HepG2 (cell line): ENCODE results near the gene MC1R. TPM values are rescaled to one million over a fixed set of nuclear protein-coding genes. Genes with fewer than 3 reads are reported as not detected.

Source experiments
- ARHGAP35 ChIP-seq: sonication (generic); formaldehyde crosslinking; IDR thresholded peaks from 2 replicates; pipeline ENCODE4 v1.9.0; 2022; ENCODE audit warnings: mild to moderate bottlenecking, inconsistent platforms, moderate library complexity, missing genetic modification reagents, borderline replicate concordance
- CC2D1A ChIP-seq: sonication (generic); formaldehyde crosslinking; IDR thresholded peaks from 2 replicates; pipeline ENCODE4 v1.8.1; 2023; ENCODE audit warnings: mild to moderate bottlenecking, missing genetic modification reagents
- FOXK1 ChIP-seq: sonication (generic); formaldehyde crosslinking; IDR thresholded peaks from 2 replicates; pipeline ENCODE4 v1.4.0; 2020; ENCODE audit warnings: low read depth, missing genetic modification reagents, borderline replicate concordance
- HIVEP1 ChIP-seq: sonication (generic); formaldehyde crosslinking; IDR thresholded peaks from 2 replicates; pipeline ENCODE4 v1.4.0; 2020; ENCODE audit warnings: mild to moderate bottlenecking, missing genetic modification reagents
- HNRNPL ChIP-seq: fragments of 200-400 bp; formaldehyde crosslinking; IDR thresholded peaks from 2 replicates; pipeline ENCODE4 v1.6.1; 2017; ENCODE audit warnings: mild to moderate bottlenecking, low read depth, low read length
- MED13 ChIP-seq: sonication (generic); formaldehyde crosslinking; IDR thresholded peaks from 2 replicates; pipeline ENCODE4 v1.5.0; 2020; ENCODE audit warnings: missing genetic modification reagents
- MTF2 ChIP-seq: sonication (generic); formaldehyde crosslinking; IDR thresholded peaks from 2 replicates; pipeline ENCODE4 v1.5.0; 2020; ENCODE audit warnings: missing genetic modification reagents, borderline replicate concordance
- NCOA1 ChIP-seq: sonication (generic); formaldehyde crosslinking; IDR thresholded peaks from 2 replicates; pipeline ENCODE4 v1.9.0; 2021; ENCODE audit warnings: missing genetic modification reagents
- PAF1 ChIP-seq: IDR thresholded peaks from 2 replicates; pipeline ENCODE4 v1.6.1; 2016; ENCODE audit warnings: missing genetic modification reagents, missing compliant biosample characterization
- PPARG ChIP-seq: conservative IDR thresholded peaks from 2 replicates; pipeline ENCODE4 v1.6.1; 2016; ENCODE audit warnings: missing biosample characterization, missing genetic modification reagents
- SMAD3 ChIP-seq: sonication (generic); formaldehyde crosslinking; IDR thresholded peaks from 2 replicates; pipeline ENCODE4 v1.4.0; 2020; ENCODE audit warnings: missing genetic modification reagents
- TGIF2 ChIP-seq: IDR thresholded peaks from 2 replicates; pipeline ENCODE4 v1.6.1; 2016; ENCODE audit warnings: control low read depth, missing compliant biosample characterization
- ZFP36L1 ChIP-seq: sonication (generic); formaldehyde crosslinking; IDR thresholded peaks from 2 replicates; pipeline ENCODE4 v1.8.0; 2022; ENCODE audit warnings: mild to moderate bottlenecking, missing genetic modification reagents, moderate library complexity
- ZNF577 ChIP-seq: sonication (generic); formaldehyde crosslinking; IDR thresholded peaks from 2 replicates; pipeline ENCODE4 v1.4.0; 2020; ENCODE audit warnings: mild to moderate bottlenecking, low read depth, missing genetic modification reagents, borderline replicate concordance
- ZNF614 ChIP-seq: IDR thresholded peaks from 2 replicates; pipeline ENCODE4 v1.6.1; 2018; ENCODE audit warnings: missing biosample characterization, missing genetic modification reagents, inconsistent platforms, borderline replicate concordance
- ZSCAN20 ChIP-seq: sonication (generic); formaldehyde crosslinking; IDR thresholded peaks from 2 replicates; pipeline ENCODE4 v1.4.0; 2020; ENCODE audit warnings: missing genetic modification reagents, mild to moderate bottlenecking, borderline replicate concordance
- polyA plus RNA-seq, 8 experiments: library from polyadenylated mRNA; depleted of rRNA in 3 of 8; stranded (reverse) in 7 of 8; unstranded in 1 of 8; fragments of >200 nt; fragmentation: Illumina TruSeq in 4 of 8; extraction: Trizol in 4 of 8; gene quantifications; 2 replicates each; pipeline versions ENCODE4 v1.2.1 to v1.2.3, GENCODE V29; 2011 to 2016; ENCODE audit warnings: low read depth in 4 of 8, missing spikeins in 1 of 8, mixed read lengths in 1 of 8; ENCODE audit not compliant: insufficient read depth in 1 of 8
- total RNA-seq, 5 experiments: library from RNA; depleted of rRNA; stranded (reverse); fragments of >200 nt; fragmentation: Illumina TruSeq; extraction: Trizol; gene quantifications; 2 replicates each; pipeline ENCODE4 v1.2.3, GENCODE V29; 2016; ENCODE audit warnings: low read depth in 1 of 5
- TF ChIP-seq, protein P1 (sequence below): sonication (generic); formaldehyde crosslinking; IDR thresholded peaks from 2 replicates; pipeline ENCODE4 v1.4.0; 2020; ENCODE audit warnings: mild to moderate bottlenecking, missing genetic modification reagents
- TF ChIP-seq, protein P2 (sequence below): sonication (generic); formaldehyde crosslinking; IDR thresholded peaks from 2 replicates; pipeline ENCODE4 v1.8.1; 2023; ENCODE audit warnings: mild to moderate bottlenecking, moderate library complexity, missing genetic modification reagents
- TF ChIP-seq, protein P3 (sequence below): IDR thresholded peaks from 2 replicates; pipeline ENCODE4 v1.6.1; 2016; ENCODE audit warnings: missing biosample characterization, missing genetic modification reagents, low read depth
- TF ChIP-seq, protein P4 (sequence below): conservative IDR thresholded peaks from 2 replicates; pipeline ENCODE4 v1.6.1; 2018; ENCODE audit warnings: missing genetic modification reagents

The MC1R gene
- total and polyA plus RNA-seq, 2 of the 13 experiments (the other 11 are each of a cell fraction or from before 2014, with no cell fraction given): 9.1 to 14.8 TPM

DNA sequence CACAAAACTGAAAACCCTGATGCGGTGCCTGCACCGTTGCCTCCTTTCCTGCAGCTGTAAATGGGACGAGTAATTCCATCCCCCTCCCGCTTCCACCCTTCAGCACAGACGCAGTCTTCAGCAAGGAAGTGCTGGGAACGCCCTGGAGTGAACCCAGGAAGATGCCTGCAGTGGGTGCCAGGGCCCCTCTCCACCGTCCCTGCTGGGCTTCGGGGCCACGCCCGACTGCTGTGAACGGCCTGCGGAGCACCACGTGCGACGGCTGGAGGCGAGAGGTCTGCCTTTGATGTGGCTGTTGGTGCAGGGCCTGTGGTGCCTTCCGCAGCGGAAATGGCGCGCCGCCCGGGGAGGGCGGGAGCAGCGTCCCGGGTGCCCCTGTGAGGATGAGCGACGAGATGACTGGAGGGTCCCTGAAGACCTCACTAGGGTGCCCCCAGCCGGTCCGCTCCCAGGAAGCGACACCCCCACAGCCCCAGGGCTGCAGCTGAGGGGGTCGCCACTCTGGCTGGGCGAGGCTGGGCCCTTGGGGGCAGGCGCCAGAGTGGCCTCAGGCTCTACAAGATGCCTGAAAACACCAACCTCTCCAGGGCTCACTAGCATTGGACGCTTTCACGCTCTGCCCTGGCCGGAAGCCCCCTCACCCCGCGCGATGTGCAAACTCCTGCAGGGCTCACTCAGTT lies 749 bp upstream of the MC1R start (continued):
- TF ChIP-seq ZSCAN20 (peak; percentile 97), HNRNPL (peak; percentile 95), TGIF2 (CRISPR knock-in tag) (peak; percentile 95), CC2D1A (CRISPR knock-in tag) (peak; percentile 71; the same call in 1 of the 2 replicates), PAF1 (peak; percentile 70), NCOA1 (CRISPR knock-in tag) (no peak; the same call in 1 of the 2 replicates), FOXK1 (peak; percentile 91), MED13 (CRISPR knock-in tag) (peak; percentile 90), PPARG (CRISPR knock-in tag) (peak; percentile 92), HIVEP1 (CRISPR knock-in tag) (peak; percentile 96; the same call in 1 of the 2 replicates), MTF2 (no peak), ARHGAP35 (peak; percentile 96), ZNF614 (CRISPR knock-in tag) (peak; percentile 97), SMAD3 (CRISPR knock-in tag) (peak; percentile 95), ZFP36L1 (CRISPR knock-in tag) (peak; percentile 98), ZNF577 (CRISPR knock-in tag) (no peak; the same call in 1 of the 2 replicates)
- TF ChIP-seq, protein P1, sequence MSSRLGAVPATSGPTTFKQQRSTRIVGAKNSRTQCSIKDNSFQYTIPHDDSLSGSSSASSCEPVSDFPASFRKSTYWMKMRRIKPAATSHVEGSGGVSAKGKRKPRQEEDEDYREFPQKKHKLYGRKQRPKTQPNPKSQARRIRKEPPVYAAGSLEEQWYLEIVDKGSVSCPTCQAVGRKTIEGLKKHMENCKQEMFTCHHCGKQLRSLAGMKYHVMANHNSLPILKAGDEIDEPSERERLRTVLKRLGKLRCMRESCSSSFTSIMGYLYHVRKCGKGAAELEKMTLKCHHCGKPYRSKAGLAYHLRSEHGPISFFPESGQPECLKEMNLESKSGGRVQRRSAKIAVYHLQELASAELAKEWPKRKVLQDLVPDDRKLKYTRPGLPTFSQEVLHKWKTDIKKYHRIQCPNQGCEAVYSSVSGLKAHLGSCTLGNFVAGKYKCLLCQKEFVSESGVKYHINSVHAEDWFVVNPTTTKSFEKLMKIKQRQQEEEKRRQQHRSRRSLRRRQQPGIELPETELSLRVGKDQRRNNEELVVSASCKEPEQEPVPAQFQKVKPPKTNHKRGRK (CRISPR knock-in tag): peak; percentile 75; the same call in 1 of the 2 replicates
- TF ChIP-seq, protein P2, sequence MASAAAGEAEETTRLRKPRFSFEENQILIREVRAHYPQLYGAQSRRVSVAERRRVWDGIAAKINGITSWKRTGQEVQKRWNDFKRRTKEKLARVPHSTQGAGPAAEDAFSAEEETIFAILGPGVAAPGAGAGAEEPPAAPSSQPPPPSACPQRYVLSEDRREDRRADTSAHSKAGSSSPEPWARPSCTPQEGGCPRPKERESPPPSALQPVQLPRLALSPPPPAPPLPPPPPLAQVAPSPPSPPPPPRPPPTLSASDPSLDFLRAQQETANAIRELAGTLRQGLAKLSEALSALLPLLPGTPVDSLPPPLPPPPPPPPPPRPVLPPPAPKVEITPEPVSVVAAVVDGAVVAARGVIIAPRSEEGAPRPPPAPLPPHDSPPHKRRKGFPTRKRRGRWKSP (CRISPR knock-in tag): peak; percentile 97
- TF ChIP-seq, protein P3, sequence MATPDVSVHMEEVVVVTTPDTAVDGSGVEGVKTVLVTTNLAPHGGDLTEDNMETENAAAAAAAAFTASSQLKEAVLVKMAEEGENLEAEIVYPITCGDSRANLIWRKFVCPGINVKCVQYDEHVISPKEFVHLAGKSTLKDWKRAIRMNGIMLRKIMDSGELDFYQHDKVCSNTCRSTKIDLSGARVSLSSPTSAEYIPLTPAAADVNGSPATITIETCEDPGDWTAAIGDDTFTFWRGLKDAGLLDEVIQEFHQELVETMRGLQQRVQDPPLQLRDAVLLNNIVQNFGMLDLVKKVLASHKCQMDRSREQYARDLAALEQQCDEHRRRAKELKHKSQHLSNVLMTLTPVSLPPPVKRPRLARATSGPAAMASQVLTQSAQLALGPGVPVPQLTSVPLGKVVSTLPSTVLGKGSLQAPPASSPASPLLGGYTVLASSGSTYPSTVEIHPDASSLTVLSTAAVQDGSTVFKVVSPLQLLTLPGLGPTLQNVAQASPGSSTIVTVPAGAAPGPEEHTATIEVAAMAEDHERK: 0 out of 2 replicates have a peak, but pooled peaks have one; percentile 33
- TF ChIP-seq, protein P4, sequence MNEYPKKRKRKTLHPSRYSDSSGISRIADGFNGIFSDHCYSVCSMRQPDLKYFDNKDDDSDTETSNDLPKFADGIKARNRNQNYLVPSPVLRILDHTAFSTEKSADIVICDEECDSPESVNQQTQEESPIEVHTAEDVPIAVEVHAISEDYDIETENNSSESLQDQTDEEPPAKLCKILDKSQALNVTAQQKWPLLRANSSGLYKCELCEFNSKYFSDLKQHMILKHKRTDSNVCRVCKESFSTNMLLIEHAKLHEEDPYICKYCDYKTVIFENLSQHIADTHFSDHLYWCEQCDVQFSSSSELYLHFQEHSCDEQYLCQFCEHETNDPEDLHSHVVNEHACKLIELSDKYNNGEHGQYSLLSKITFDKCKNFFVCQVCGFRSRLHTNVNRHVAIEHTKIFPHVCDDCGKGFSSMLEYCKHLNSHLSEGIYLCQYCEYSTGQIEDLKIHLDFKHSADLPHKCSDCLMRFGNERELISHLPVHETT (CRISPR knock-in tag): peak; percentile 95
